IMR-90 (cell line): ENCODE measurements around the gene VPS18. TPM values are rescaled to one million over a fixed set of nuclear protein-coding genes. Genes with fewer than 3 reads are reported as not detected.

Source experiments
- ATAC-seq: fragments of 200-7000 bp; cut with Tn5 transposase; 2 replicates; pipeline ENCODE4 v1.9.1; 2020; ENCODE audit warnings: low read depth, mild to moderate bottlenecking, moderate library complexity
- BruUV-seq: library from RNA; stranded (reverse); fragments of 400-500 nt; replicated peaks from 2 replicates; lab custom pipeline; 2021; lab: Mats Ljungman, UMichigan
- CTCF ChIA-PET: fragments of 300-600 bp; formaldehyde crosslinking; extraction: SDS; loops from one replicate; lab custom pipeline; 2021; ENCODE audit warnings: antibody characterized with exemption; lab: Yijun Ruan, JAX
- POLR2A ChIA-PET: fragments of 300-600 bp; sonication (Branson Sonifier 250); formaldehyde crosslinking; loops from one replicate; lab custom pipeline; 2022; ENCODE audit warnings: antibody characterized with exemption; ENCODE audit not compliant: unreplicated experiment; lab: Charles Lee
- DNase-seq: peaks from one replicate; pipeline ENCODE4 v3.0.0; 2013
- H2AFZ ChIP-seq: replicated peaks from 2 replicates; pipeline ENCODE3; 2013; ENCODE audit warnings: low read length, mild to moderate bottlenecking; ENCODE audit not compliant: poor library complexity
- H2AK5ac ChIP-seq: 2 replicates; pipeline ENCODE4 v1.6.1; 2013; ENCODE audit warnings: low read depth, low read length, inconsistent platforms
- H2AK9ac ChIP-seq: replicated peaks from 2 replicates; pipeline ENCODE3; 2013; ENCODE audit warnings: mild to moderate bottlenecking, low read depth, low read length, moderate library complexity; ENCODE audit not compliant: poor library complexity
- H2BK120ac ChIP-seq: 2 replicates; pipeline ENCODE4 v1.6.1; 2013; ENCODE audit warnings: low read depth, low read length, inconsistent platforms
- H2BK15ac ChIP-seq: 3 replicates; pipeline ENCODE4 v1.6.1; 2013; ENCODE audit warnings: low read depth, low read length, inconsistent platforms
- H2BK20ac ChIP-seq: 2 replicates; pipeline ENCODE4 v1.6.1; 2013; ENCODE audit warnings: low read depth, mild to moderate bottlenecking, inconsistent platforms, low read length, moderate library complexity
- H2BK5ac ChIP-seq: 2 replicates; pipeline ENCODE4 v1.6.1; 2013; ENCODE audit warnings: mild to moderate bottlenecking, low read depth, low read length, inconsistent platforms; ENCODE audit not compliant: poor library complexity, severe bottlenecking
- H3K14ac ChIP-seq: replicated peaks from 2 replicates; pipeline ENCODE4 v1.6.1; 2013; ENCODE audit warnings: low read depth, low read length, inconsistent platforms
- H3K18ac ChIP-seq: 2 replicates; pipeline ENCODE4 v1.6.1; 2013; ENCODE audit warnings: low read depth, low read length, control low read depth
- H3K23ac ChIP-seq: 2 replicates; pipeline ENCODE4 v1.6.1; 2013; ENCODE audit warnings: low read depth, low read length, inconsistent platforms
- H3K27ac ChIP-seq: 2 replicates; pipeline ENCODE4 v1.5.1; 2013; ENCODE audit warnings: mild to moderate bottlenecking, control low read depth, low read length; ENCODE audit not compliant: insufficient read depth
- H3K27me3 ChIP-seq: 2 replicates; pipeline ENCODE4 v1.6.1; 2013; ENCODE audit warnings: low read length; ENCODE audit not compliant: control insufficient read depth, insufficient read depth
- H3K36me3 ChIP-seq: 2 replicates; pipeline ENCODE4 v1.6.1; 2013; ENCODE audit warnings: low read length, mixed read lengths; ENCODE audit not compliant: control insufficient read depth, insufficient read depth
- H3K4ac ChIP-seq: 2 replicates; pipeline ENCODE4 v1.6.1; 2013; ENCODE audit warnings: low read depth, low read length, inconsistent platforms
- H3K4me1 ChIP-seq: 2 replicates; pipeline ENCODE4 v1.6.1; 2013; ENCODE audit warnings: low read length, mixed read lengths; ENCODE audit not compliant: control insufficient read depth, insufficient read depth
- H3K4me2 ChIP-seq: 2 replicates; pipeline ENCODE4 v1.6.1; 2013; ENCODE audit warnings: low read depth, mild to moderate bottlenecking, control low read depth, low read length, moderate library complexity
- H3K4me3 ChIP-seq: 2 replicates; pipeline ENCODE4 v1.5.1; 2013; ENCODE audit warnings: low read depth, mild to moderate bottlenecking, control low read depth, low read length, moderate library complexity; ENCODE audit not compliant: insufficient read depth
- H3K56ac ChIP-seq: 2 replicates; pipeline ENCODE4 v1.6.1; 2013; ENCODE audit warnings: low read length, inconsistent platforms; ENCODE audit not compliant: insufficient read depth; ENCODE audit errors: extremely low read depth
- H3K79me1 ChIP-seq, 2 experiments: 2 replicates each; pipeline ENCODE4 v1.6.1; 2013; ENCODE audit warnings: low read length in 2 of 2, inconsistent platforms in 1 of 2, low read depth in 1 of 2
- H3K9ac ChIP-seq: 2 replicates; pipeline ENCODE4 v1.6.1; 2013; ENCODE audit warnings: low read depth, low read length, control low read depth
- H3K9me1 ChIP-seq: 2 replicates; pipeline ENCODE4 v1.6.1; 2013; ENCODE audit warnings: low read length, inconsistent platforms; ENCODE audit not compliant: insufficient read depth
- H3K9me3 ChIP-seq: 2 replicates; pipeline ENCODE4 v1.6.1; 2013; ENCODE audit warnings: low read length; ENCODE audit not compliant: control insufficient read depth, insufficient read depth
- H4K20me1 ChIP-seq: 2 replicates; pipeline ENCODE4 v1.6.1; 2013; ENCODE audit warnings: low read length, inconsistent platforms; ENCODE audit not compliant: insufficient read depth
- H4K5ac ChIP-seq: 2 replicates; pipeline ENCODE4 v1.6.1; 2013; ENCODE audit warnings: mild to moderate bottlenecking, low read depth, low read length, control low read depth
- H4K8ac ChIP-seq, 2 experiments: 2 replicates each; pipeline ENCODE4 v1.6.1; 2013; ENCODE audit warnings: low read depth in 2 of 2, low read length in 2 of 2, control low read depth in 1 of 2, inconsistent platforms in 1 of 2
- H4K91ac ChIP-seq: 2 replicates; pipeline ENCODE4 v1.6.1; 2013; ENCODE audit warnings: low read depth, low read length, inconsistent platforms; ENCODE audit not compliant: insufficient read depth
- CEBPB ChIP-seq: IDR thresholded peaks from 2 replicates; pipeline ENCODE4 v1.6.1; 2012; ENCODE audit warnings: low read depth, low read length, improper control_type of control experiment
- FOS ChIP-seq: fragments of 150-350 bp; IDR thresholded peaks from 2 replicates; pipeline ENCODE4 v1.6.1; 2016; ENCODE audit warnings: low read depth, low read length
- WGBS, 2 experiments: methylation state at CpG; one replicate each; pipeline versions ENCODE4 v1.1.5 to v1.1.7; 2013; ENCODE audit warnings: missing lambda C conversion rate in 2 of 2; ENCODE audit not compliant: insufficient read length in 1 of 2; ENCODE audit errors: extremely low coverage in 2 of 2; 5-methylcytosine and 5-hydroxymethylcytosine counted together
- dilution Hi-C: fragments of 300-500 bp; cut with HindIII; formaldehyde crosslinking; loops from one replicate; pipeline ENCODE4 v1.14.3; 2018; ENCODE audit warnings: low sequenced_read_pairs; ENCODE audit not compliant: unreplicated experiment
- in situ Hi-C: fragments of 300-500 bp; cut with MboI; formaldehyde crosslinking; loops from 3 replicates; pipeline ENCODE4 v1.14.3; 2019; ENCODE audit warnings: low sequenced_read_pairs, inconsistent platforms, mixed read lengths
- intact Hi-C: fragments of 100-400 bp; cut with micrococcal nuclease; formaldehyde crosslinking; loops from 2 replicates; pipeline ENCODE4 v1.10.0; 2022
- polyA plus RNA-seq, 3 experiments: library from polyadenylated mRNA; depleted of rRNA; stranded (reverse); fragments of >200 nt; gene quantifications; 2 replicates each; pipeline ENCODE4 v1.2.3, GENCODE V29; 2012; ENCODE audit warnings: low replicate concordance in 1 of 3
- total RNA-seq: library from RNA; depleted of rRNA; stranded (reverse); fragments of >200 nt; gene quantifications from 2 replicates; pipeline ENCODE4 v1.2.3, GENCODE V29; 2012
- TF ChIP-seq, protein P1 (sequence below): fragments of 150-350 bp; IDR thresholded peaks from 2 replicates; pipeline ENCODE4 v1.6.1; 2017; ENCODE audit warnings: mild to moderate bottlenecking, antibody characterized with exemption, low read length, low read depth

Gene VPS18
- total and polyA plus RNA-seq, 2 of the 4 experiments (the other 2 are of a cell fraction), result 19.3 to 32.3 TPM

DNA sequence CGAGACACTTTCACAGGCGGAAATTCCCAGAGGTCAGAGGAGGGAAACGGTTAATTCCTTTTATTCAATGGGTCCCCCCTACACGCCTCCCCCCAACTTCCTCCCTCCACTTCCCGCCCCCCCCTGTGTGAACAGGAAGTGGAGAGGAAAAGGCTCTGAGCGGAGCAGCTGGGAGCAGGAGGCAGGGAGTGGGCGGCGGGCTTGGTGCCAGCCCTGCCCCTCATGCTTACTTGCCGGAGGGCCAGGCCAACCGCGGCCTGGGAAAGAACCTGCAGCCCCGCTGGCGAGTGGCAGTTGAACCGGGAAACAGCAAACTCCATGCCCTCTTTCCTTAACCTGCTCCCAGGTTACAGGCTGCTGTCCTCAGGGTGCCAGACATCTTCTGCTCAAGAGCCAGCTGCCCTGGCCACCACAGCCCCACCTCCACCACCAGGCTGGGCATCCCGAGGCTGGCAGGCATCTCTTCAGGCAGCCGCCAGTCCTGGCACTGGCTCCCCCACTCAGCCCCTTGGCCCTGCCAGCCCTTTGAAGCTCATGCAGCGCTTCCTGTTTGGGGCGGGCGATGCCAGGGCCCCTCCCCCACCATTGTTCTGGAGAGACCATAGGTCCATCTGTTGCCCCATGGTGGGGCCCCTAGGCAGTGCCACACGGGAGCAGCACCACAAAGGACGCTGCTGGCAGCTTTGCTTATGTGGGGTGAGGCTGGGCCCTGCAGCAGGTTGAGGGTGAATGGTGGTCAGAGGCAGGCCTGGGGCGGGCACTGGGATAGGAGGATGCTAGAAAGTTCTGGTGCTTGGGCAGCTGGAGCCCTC, 12.9 kb downstream of the VPS18 start:
- in situ Hi-C loops, result loop anchor here (10.0 kb wide), 1 partner anchor 118 kb away; no protein-coding TSS in a partner anchor
- DNase-seq, result peak; percentile 41
- H4K5ac ChIP-seq, result peak overlapping the region; percentile 62
- H3K27me3 ChIP-seq, result no peaks in the 10 kb centered on the region
- no peak overlapping the region for H2BK15ac ChIP-seq
- no peak overlapping the region for H3K4me3 ChIP-seq
- intact Hi-C loops, result loop anchor here (1.0 to 10.0 kb wide), 3 partner anchors 106 to 208 kb away; partner anchors contain the start of gene INO80
- H3K56ac ChIP-seq, result no peak overlapping the region
- H3K14ac ChIP-seq, result peak overlapping the region; percentile 87
- ATAC-seq, result no peak
- H4K91ac ChIP-seq, result peak overlapping the region; percentile 57
- peak overlapping the region; percentile 71 to 88; a peak in 3 of 4 replicates for H4K8ac ChIP-seq
- H3K9me3 ChIP-seq, result no peaks in the 10 kb centered on the region
- peaks cover 6% of the 10 kb centered on the region; the same call in 1 of the 2 replicates for H3K9me1 ChIP-seq
- peak overlapping the region; percentile 90 for H2AFZ ChIP-seq
- peak overlapping the region; percentile 89 for H3K4ac ChIP-seq
- 24% methylated on average over 7 of the region's 22 CpGs; no CpG with 5 or more reads in 1 of the 2 experiments for WGBS, 2 experiments
- H4K20me1 ChIP-seq, result peaks cover 21% of the 10 kb centered on the region
- peaks cover 18% of the 10 kb centered on the region for H3K4me1 ChIP-seq
- no peak overlapping the region; the same call in 1 of the 2 replicates for H3K23ac ChIP-seq
- dilution Hi-C loops, result no loop called here
- TF ChIP-seq, protein P1, sequence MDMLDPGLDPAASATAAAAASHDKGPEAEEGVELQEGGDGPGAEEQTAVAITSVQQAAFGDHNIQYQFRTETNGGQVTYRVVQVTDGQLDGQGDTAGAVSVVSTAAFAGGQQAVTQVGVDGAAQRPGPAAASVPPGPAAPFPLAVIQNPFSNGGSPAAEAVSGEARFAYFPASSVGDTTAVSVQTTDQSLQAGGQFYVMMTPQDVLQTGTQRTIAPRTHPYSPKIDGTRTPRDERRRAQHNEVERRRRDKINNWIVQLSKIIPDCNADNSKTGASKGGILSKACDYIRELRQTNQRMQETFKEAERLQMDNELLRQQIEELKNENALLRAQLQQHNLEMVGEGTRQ, result no peak
- TF ChIP-seq CEBPB (no peak), FOS (no peak)
- ChIA-PET CTCF (interaction anchor here (0.6 to 2.1 kb wide), 3 partner anchors 114 to 279 kb away, joined by 3 to 6 read pairs (median 5); no protein-coding TSS in a partner anchor), POLR2A (no interaction called here)
- H2BK20ac ChIP-seq, result no peak overlapping the region; the same call in 1 of the 2 replicates
- H3K79me1 ChIP-seq, result peaks cover 0 to 30% of the 10 kb centered on the region in 2 experiments; a peak in 2 of 4 replicates
- peak overlapping the region; percentile 80 for H2BK120ac ChIP-seq
- no peak overlapping the region; the same call in 1 of the 2 replicates for H3K18ac ChIP-seq
- peaks cover 22% of the 10 kb centered on the region for H3K36me3 ChIP-seq
- peak overlapping the region; percentile 74 for H2AK5ac ChIP-seq
- peak overlapping the region; percentile 78 for H3K27ac ChIP-seq
- H3K4me2 ChIP-seq, result peak overlapping the region; percentile 95
- H2BK5ac ChIP-seq, result peak overlapping the region; percentile 84
- peak overlapping the region; percentile 57 for H3K9ac ChIP-seq
- H2AK9ac ChIP-seq, result peak overlapping the region; percentile 94
- BruUV-seq, result no TSS peak
